HepG2 (cell line): Measurements from ENCODE around the gene MYO7A.

Experiments
- JUNB ChIP-seq: sonication (generic); formaldehyde crosslinking; IDR thresholded peaks from 2 replicates; pipeline ENCODE4 v1.8.0; 2022; ENCODE audit warnings: missing genetic modification reagents, mild to moderate bottlenecking, borderline replicate concordance
- MEF2D ChIP-seq: sonication (generic); formaldehyde crosslinking; IDR thresholded peaks from 2 replicates; pipeline ENCODE4 v1.5.1; 2020; ENCODE audit warnings: mild to moderate bottlenecking, missing genetic modification reagents
- RFX5 ChIP-seq: IDR thresholded peaks from 2 replicates; pipeline ENCODE4 v1.6.1; 2011; ENCODE audit warnings: low read depth, low read length, improper control_type of control experiment
- SMC3 ChIP-seq: IDR thresholded peaks from 2 replicates; pipeline ENCODE4 v1.6.1; 2011; ENCODE audit warnings: low read length, improper control_type of control experiment
- SP2 ChIP-seq: sonication (generic); formaldehyde crosslinking; IDR thresholded peaks from 2 replicates; pipeline ENCODE4 v1.5.1; 2020; ENCODE audit warnings: mild to moderate bottlenecking, missing genetic modification reagents
- TF ChIP-seq, protein P1 (sequence below): sonication (generic); formaldehyde crosslinking; IDR thresholded peaks from 2 replicates; pipeline ENCODE4 v1.4.0; 2020; ENCODE audit warnings: missing genetic modification reagents

- TF ChIP-seq MEF2D (CRISPR knock-in tag) (no peak), JUNB (CRISPR knock-in tag) (no peak), SMC3 (no peak), RFX5 (no peak), SP2 (CRISPR knock-in tag) (no peak)
- TF ChIP-seq, protein P1, sequence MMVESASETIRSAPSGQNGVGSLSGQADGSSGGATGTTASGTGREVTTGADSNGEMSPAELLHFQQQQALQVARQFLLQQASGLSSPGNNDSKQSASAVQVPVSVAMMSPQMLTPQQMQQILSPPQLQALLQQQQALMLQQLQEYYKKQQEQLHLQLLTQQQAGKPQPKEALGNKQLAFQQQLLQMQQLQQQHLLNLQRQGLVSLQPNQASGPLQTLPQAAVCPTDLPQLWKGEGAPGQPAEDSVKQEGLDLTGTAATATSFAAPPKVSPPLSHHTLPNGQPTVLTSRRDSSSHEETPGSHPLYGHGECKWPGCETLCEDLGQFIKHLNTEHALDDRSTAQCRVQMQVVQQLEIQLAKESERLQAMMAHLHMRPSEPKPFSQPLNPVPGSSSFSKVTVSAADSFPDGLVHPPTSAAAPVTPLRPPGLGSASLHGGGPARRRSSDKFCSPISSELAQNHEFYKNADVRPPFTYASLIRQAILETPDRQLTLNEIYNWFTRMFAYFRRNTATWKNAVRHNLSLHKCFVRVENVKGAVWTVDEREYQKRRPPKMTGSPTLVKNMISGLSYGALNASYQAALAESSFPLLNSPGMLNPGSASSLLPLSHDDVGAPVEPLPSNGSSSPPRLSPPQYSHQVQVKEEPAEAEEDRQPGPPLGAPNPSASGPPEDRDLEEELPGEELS (CRISPR knock-in tag), result no peak
Observed at GRCh38 chr11:77120571-77120970, 7.5 kb upstream of the MYO7A start.
